GM08714 (cell line): ENCODE results near the gene NMNAT3.

ENCODE experiments used
- H3K4me3 ChIP-seq: fragments of 200-500 bp; sonication (Bioruptor generic); 2 replicates; pipeline ENCODE4 v1.5.1; 2014; ENCODE audit warnings: mild to moderate bottlenecking, low read length, inconsistent platforms
- ZNF274 ChIP-seq: IDR thresholded peaks from 2 replicates; pipeline ENCODE4 v1.6.1; 2012; ENCODE audit warnings: mild to moderate bottlenecking, low read depth, low read length

NMNAT3 gene

DNA sequence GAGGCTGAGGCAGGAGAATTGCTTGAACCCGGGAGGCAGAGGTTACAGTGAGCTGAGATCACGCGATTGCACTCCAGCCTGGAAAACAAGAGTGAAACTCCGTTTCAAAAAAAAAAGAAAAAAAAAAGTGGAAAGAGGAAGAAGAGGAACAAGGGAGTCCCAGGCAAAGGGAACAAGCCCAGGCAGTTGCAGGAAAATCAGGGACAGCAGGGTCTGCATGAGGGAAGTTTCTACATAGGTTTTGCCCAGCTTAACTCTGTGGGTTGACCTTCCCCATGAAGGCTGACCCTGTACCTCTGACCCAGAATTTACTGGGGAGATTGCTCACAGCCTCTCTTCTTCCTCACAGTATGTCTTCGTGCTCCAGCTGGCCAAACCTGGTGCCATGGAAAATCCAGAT lies 150.5 kb downstream of the NMNAT3 start:
- no peak for TF ChIP-seq ZNF274
- H3K4me3 ChIP-seq = no peak overlapping the region

GRCh38 chr3:139526146-139526545 lies 151.6 kb downstream of the NMNAT3 start:
- no peak for TF ChIP-seq ZNF274
- no peak overlapping the region for H3K4me3 ChIP-seq

DNA sequence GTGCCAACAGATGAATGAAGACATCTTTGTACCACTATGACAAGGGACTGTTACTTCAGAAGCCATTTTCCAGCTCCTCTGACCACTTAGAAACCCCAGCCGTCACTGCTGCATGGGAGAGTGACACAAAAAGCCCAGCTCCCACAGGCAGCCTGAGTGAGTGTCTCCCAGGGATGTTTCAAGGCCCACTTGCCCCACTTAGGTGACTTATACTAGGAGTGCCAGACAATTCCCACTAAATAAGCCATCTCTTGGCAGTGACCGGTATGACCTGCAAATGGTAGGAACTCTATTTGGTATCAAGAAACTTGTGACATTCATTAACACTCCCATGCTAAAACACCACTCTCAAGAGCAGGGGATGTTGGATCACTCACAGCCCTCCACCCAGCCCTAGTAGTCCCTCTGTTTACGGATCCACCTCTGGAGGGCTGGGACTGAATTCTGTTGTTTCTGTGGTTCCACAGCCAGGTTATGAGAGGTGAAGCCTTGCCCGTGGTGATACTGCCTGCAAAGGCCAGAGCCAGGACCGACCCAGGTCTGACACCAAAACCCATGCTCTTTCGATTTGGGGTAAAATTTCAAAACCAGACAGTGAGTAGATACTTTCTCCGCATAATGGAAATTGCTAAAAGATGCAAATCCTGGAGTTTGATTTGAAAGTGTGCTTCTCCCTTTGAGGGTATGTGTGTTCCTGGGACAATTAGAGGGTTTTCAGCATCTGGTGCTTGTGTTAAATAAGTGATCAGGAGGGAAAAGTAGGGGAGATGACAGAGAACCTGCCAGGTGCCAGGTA lies 152.7 kb downstream of the NMNAT3 start:
- H3K4me3 ChIP-seq = no peak overlapping the region
- TF ChIP-seq ZNF274 = no peak

- H3K4me3 ChIP-seq = no peak overlapping the region
- no peak for TF ChIP-seq ZNF274
Observed at GRCh38 chr3:139523718-139524117, 154.1 kb downstream of the NMNAT3 start.

DNA sequence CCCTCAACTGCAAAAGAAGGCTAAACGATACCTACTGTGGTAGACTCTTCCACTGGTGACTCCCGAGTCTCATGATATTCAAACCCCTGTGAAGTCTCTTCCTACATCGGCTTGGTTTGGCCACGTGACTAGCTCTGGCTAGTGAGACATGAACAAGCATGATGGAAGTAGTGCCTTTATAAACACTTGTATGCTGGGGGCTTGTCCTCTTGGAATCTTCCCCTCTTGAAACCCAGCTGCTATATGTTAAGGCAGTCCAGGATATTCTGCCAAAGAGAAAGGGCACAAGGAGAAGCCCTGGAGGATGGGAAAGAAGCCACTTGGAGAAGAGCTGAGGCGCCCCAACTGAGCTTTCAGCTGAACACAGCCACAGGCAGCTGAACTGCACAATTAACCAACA lies 154.6 kb downstream of the NMNAT3 start:
- TF ChIP-seq ZNF274 = no peak
- no peak overlapping the region for H3K4me3 ChIP-seq

- H3K4me3 ChIP-seq = no peak overlapping the region
- no peak for TF ChIP-seq ZNF274
Observed at GRCh38 chr3:139522421-139522820, 155.4 kb downstream of the NMNAT3 start.

GRCh38 chr3:139521816-139522215 lies 156.0 kb downstream of the NMNAT3 start:
- TF ChIP-seq ZNF274 = no peak
- no peak overlapping the region for H3K4me3 ChIP-seq

GRCh38 chr3:139521144-139521543 lies 156.6 kb downstream of the NMNAT3 start:
- no peak overlapping the region for H3K4me3 ChIP-seq
- TF ChIP-seq ZNF274 = no peak

- no peak for TF ChIP-seq ZNF274
- no peak overlapping the region for H3K4me3 ChIP-seq
Observed at GRCh38 chr3:139519998-139520737, 157.6 kb downstream of the NMNAT3 start.

- no peak overlapping the region for H3K4me3 ChIP-seq
- no peak for TF ChIP-seq ZNF274
Observed at GRCh38 chr3:139518926-139519842, 158.6 kb downstream of the NMNAT3 start.

DNA sequence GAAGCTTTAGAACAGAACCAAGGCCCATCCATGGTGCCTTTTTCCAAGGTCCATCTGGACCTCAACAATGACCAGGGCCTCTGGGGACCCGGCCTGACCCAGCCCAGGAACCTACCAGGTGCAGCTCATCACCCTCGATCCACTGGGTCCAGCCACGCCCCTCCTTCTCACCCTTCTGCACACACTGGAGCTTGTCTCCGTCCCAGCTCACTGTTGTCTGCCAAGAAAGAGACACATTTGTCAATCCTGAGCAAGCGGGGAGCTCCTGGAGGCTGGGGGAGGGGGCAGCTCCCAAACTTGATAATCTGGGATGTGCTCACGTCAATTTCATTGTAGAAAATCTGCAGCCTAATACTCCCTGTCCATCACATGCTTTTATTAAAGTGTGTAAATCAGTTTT lies 159.5 kb downstream of the NMNAT3 start:
- no peak for TF ChIP-seq ZNF274
- H3K4me3 ChIP-seq = no peak overlapping the region

GRCh38 chr3:139517321-139518065 lies 160.3 kb downstream of the NMNAT3 start:
- H3K4me3 ChIP-seq = no peak overlapping the region
- no peak for TF ChIP-seq ZNF274

DNA sequence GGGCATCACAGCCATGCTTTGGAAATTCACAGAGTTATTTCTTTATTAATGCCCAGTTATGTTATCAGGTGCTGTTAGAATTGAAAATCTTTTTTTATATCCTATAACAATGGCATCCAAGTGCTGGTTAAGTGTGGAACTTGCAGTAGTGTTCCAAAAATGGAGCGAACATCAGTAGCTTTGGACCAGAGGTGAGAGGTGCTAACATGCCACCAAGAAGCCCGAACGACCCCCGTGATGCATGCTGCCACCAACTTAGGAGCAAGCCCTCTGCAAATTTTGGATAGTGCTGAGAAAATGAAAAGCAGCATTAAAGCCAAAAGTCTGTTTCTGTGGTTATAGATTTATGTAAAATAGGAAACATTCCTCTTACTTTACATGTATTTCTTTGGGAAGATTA lies 163.0 kb downstream of the NMNAT3 start:
- H3K4me3 ChIP-seq = no peak overlapping the region
- no peak for TF ChIP-seq ZNF274
